Measurements from ENCODE around the gene TWSG1. TPM values are rescaled to one million over a fixed set of nuclear protein-coding genes. Genes with fewer than 3 reads are reported as not detected.
"Not testable (repeated sequence)": the region's sequence is repeated elsewhere in the genome, so short reads cannot be mapped to it uniquely, and the experiment has no call there.

Gene TWSG1
- total RNA-seq, 1 experiment from 2014 or later: 113 TPM

GRCh38 chr18:9423648-9424047 lies 89.1 kb downstream of the TWSG1 start:
- DNase-seq (ENCODE audit: low read depth): not testable (repeated sequence)

- not testable (repeated sequence) for DNase-seq (ENCODE audit: low read depth)
Observed at GRCh38 chr18:9424235-9424634, 89.7 kb downstream of the TWSG1 start.

GRCh38 chr18:9426753-9427152 lies 92.2 kb downstream of the TWSG1 start:
- DNase-seq (ENCODE audit: low read depth): no peak

- no peak for DNase-seq (ENCODE audit: low read depth)
Observed at GRCh38 chr18:9428301-9428706, 93.7 kb downstream of the TWSG1 start.

- DNase-seq (ENCODE audit: low read depth): no peak
Observed at GRCh38 chr18:9428862-9429661, 94.5 kb downstream of the TWSG1 start.

- DNase-seq (ENCODE audit: low read depth): peak; percentile 55
Observed at GRCh38 chr18:9429662-9429993, 95.1 kb downstream of the TWSG1 start.

GRCh38 chr18:9430315-9430714 lies 95.7 kb downstream of the TWSG1 start:
- DNase-seq (ENCODE audit: low read depth): not testable (repeated sequence)

GRCh38 chr18:9431296-9431695 lies 96.7 kb downstream of the TWSG1 start:
- DNase-seq (ENCODE audit: low read depth): no peak

- not testable (repeated sequence) for DNase-seq (ENCODE audit: low read depth)
Observed at GRCh38 chr18:9433122-9433521, 98.5 kb downstream of the TWSG1 start.

- DNase-seq (ENCODE audit: low read depth): no peak
Observed at GRCh38 chr18:9433671-9434121, 99.1 kb downstream of the TWSG1 start.

- no peak for DNase-seq (ENCODE audit: low read depth)
Observed at GRCh38 chr18:9434122-9434701, 99.6 kb downstream of the TWSG1 start.

- DNase-seq (ENCODE audit: low read depth): no peak
Observed at GRCh38 chr18:9435041-9435440, 100.5 kb downstream of the TWSG1 start.

- no peak for DNase-seq (ENCODE audit: low read depth)
Observed at GRCh38 chr18:9436206-9436929, 101.8 kb downstream of the TWSG1 start.

GRCh38 chr18:9437021-9437437 lies 102.5 kb downstream of the TWSG1 start:
- DNase-seq (ENCODE audit: low read depth): no peak

- DNase-seq (ENCODE audit: low read depth): no peak
Observed at GRCh38 chr18:9437672-9438071, 103.1 kb downstream of the TWSG1 start.

GRCh38 chr18:9441061-9441460 lies 106.5 kb downstream of the TWSG1 start:
- no peak for DNase-seq (ENCODE audit: low read depth)

GRCh38 chr18:9444549-9444948 lies 110.0 kb downstream of the TWSG1 start:
- DNase-seq (ENCODE audit: low read depth): no peak

GRCh38 chr18:9446839-9447238 lies 112.3 kb downstream of the TWSG1 start:
- no peak for DNase-seq (ENCODE audit: low read depth)

GRCh38 chr18:9447334-9447733 lies 112.8 kb downstream of the TWSG1 start:
- no peak for DNase-seq (ENCODE audit: low read depth)

- DNase-seq (ENCODE audit: low read depth): no peak
Observed at GRCh38 chr18:9449600-9450414, 115.2 kb downstream of the TWSG1 start.

GRCh38 chr18:9450920-9451319 lies 116.3 kb downstream of the TWSG1 start:
- not testable (repeated sequence) for DNase-seq (ENCODE audit: low read depth)
